Activated CD8-positive, alpha-beta memory T cell treated with anti-CD3 and anti-CD28 coated beads for 48 hours (primary cell): ENCODE results near the gene CD300LG.
"Not testable (repeated sequence)": the region's sequence is repeated elsewhere in the genome, so short reads cannot be mapped to it uniquely, and the experiment has no call there.

Source experiments
- DNase-seq, 3 experiments: peaks; one replicate each; pipeline ENCODE4 v3.0.0-alpha.2; 2020; ENCODE audit warnings: low read depth in 2 of 3, low spot score in 2 of 3

The CD300LG gene, protein sequence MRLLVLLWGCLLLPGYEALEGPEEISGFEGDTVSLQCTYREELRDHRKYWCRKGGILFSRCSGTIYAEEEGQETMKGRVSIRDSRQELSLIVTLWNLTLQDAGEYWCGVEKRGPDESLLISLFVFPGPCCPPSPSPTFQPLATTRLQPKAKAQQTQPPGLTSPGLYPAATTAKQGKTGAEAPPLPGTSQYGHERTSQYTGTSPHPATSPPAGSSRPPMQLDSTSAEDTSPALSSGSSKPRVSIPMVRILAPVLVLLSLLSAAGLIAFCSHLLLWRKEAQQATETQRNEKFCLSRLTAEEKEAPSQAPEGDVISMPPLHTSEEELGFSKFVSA

DNA sequence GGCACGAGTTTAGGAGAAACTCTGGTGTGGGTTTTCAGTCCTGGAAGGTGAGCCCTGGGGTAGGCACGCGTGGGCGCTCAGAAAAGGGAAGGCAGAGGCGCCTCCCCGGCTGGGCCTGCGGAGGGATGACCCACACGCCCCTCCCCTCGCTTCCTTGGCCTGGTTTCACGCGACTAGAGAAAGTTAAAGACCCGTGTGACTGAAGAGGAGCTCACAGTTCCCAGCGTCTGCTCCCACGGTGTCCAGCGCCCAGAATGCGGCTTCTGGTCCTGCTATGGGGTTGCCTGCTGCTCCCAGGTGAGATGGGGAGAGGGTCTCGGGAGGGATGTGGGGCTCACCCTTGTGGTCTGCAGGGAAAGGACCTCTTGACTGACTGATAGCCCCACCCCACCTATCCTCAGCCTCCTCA is at the start of gene CD300LG:
CD300LG (plus strand) TSS at position 214 of the 409 bp plus-strand sequence; CDS start at position 255, 41 bp downstream.
- no peak for DNase-seq

DNA sequence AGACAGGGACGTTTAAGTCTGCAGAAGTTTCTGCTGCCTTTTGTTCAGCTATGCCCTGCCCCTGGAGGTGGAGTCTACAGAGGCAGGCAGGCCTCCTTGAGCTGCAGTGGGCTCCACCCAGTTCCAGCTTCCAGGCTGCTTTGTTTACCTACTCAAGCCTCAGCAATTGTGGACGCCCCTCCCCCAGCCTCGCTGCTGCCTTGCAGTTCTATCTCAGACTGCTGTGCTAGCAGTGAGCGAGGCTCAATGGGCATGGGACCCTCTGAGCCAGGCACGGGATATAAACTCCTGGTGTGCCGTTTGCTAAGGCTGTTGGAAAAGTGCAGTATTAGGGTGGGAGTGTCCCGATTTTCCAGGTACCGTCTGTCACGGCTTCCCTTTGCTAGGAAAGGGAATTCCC is 49.0 kb upstream of the CD300LG start:
- not testable (repeated sequence) for DNase-seq

DNA sequence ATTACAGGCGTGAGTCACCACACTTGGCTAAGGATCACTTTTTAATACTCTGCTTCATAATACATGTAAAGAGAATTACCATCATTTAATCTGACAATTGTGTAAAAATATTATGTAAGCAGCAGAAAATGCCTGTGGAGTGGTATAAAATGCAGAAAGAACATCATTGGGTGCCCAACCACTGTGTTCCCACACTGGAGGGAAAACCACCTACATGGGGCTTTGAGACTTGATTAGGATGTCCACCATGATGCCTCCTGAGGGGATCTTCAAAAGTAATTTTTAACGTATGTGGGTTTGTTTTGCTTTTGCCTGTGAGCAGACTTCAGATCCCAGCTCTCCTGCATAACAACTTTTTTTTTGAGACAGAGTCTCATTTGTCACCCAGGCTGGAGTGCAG is 47.9 kb upstream of the CD300LG start:
- no peak for DNase-seq

DNA sequence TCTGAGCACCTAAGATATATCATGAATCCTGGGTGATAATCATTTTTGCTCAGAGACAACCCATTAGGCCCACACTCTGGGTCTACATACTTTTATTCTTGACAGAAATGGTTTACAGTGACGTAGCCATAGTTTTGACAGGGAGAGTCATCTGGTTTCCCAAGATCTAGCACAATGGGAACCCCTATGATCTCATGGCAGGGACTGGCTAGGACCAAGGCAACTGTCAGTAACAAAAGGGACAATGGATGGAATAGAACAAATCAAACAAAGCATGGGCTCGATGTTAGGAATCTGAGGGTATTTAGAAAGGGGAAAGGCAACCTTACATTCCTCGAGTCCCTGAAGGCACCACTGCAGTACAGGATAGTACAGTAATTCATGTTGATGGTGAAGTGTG is 46.2 kb upstream of the CD300LG start:
- DNase-seq: no peak

DNA sequence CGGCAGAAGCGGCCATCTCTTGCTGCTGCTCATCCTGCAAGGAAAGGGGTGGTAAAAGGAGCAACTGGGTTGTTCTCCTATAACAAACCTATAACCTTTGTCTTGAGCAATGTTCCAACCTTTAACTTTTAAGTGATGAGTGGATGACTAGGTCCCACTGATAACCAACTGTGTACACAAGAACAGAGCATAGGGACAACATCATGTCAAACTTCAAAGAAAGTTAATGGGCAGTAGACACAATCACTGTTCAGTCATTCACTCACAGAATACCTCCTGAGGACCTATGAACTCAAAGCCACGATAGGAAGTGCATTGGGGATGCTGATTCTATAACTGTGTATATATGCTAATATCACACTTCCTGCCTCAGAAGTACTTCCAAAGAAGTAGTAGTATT is 45.1 kb upstream of the CD300LG start:
- DNase-seq: no peak

DNA sequence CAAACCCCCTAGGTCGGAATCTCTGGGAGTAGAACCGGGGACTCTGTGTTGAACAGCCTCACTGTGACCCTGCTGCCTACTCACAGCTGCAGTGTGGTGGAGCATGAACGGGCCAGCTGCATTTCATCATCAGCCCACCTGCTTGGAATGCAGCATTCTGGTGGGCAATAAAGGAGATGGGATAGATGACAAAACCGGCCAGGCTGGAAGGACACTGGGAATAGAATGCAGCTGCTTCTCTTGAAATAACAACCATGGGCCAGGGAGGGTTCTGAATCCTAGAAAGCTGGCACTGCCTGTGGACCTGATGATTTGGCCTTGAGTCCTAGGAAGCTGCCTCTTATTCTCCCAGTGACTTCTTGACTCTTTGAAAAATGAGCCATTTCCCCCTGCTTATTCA is 43.2 kb upstream of the CD300LG start:
- no peak for DNase-seq

DNA sequence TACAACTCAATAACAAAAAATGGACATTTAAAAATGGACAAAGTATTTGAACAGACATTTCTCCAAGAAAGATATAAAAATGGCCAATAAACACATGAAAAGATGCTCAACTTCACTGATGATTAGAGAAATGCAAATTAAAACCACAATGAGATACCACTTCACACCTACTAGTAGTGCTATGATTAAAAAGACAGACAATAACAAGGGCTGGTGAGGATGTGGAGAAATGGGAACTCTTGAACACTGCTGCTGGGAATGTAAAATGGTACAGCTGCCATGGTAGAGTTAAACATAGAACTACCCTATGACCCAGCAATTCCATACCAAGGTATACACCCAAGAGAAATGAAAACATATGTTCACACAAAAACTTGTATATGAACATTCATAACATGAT is 41.9 kb upstream of the CD300LG start:
- no peak for DNase-seq

DNA sequence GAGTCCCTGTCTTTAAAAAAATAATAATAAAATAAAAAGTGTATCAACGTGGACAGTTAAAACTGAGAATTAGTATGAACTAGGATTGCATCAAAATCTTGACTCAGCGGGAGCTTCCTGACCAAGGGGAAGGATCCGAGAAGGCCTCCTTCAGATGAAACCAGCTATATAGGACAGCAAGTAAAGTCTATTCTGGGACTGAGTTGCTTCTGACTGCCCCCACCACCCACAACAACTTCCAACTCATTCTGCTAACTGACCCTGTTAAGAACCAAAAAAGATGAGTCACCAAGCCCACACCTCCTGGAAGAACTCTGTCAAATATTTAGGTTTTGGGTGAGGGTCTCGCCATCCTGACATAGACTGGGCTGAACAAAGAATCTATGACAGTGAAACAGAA is 38.9 kb upstream of the CD300LG start:
- DNase-seq: no peak

DNA sequence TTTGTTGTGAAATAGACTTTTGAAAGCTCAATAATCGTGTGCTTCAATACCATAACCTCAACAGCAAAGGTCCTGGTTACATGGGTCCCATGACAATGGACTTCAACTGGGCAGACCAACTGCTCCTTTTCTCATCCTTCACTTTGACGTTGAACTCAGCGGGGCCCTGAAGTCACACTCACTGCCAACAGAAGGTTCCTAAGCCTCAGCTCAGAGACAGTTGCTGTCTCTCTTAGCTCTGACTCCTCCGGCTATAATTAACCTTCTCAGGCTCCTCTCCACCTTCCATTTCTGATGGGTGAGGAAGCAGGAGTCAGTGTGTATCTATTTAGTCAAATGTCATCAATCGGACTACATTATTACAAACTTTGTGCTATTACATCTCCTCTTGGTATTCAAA is 37.9 kb upstream of the CD300LG start:
- no peak for DNase-seq

DNA sequence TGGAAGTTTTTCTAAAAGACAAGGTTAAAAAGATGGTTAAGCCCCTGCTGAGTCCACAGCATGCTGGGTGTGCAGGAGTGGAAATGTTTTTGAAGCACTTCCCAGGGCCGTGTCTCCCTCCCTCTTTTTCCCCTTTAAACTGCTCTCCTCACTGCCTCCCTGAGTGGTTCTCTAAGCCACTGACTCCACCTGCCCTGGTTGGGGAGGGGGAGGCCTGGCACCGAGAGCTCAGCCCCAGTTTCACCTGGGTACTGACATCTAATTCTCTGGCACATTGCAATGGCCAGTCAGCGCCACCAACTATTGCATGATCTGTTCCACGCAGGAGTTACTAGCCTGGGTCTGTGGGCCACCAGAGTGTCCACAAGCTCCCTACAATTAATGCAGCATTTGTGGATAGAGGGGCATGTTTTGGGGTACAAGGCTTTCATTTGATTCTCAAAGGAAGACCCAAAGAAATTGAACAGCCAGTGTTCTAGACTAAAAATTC is 36.7 kb upstream of the CD300LG start:
- no peak for DNase-seq

DNA sequence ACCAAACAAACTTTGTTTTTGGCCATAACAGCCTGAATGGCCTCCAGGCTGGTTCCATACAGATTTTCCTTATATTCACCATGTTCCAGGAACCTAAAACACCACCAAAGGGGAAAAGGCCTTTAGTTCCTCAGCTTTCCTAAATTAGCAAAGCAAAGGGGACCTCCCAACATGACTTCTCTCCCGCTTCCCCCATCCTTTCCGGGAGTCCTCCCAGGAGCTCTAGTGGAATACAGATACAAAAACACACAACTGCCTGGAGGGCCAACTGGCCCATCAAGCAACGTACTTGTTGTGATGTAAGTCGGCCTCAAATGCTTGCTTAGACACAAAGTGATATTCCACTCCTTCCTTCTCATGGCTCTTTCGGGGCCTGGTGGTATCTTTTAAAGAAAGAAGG is 36.2 kb upstream of the CD300LG start:
- DNase-seq: no peak

DNA sequence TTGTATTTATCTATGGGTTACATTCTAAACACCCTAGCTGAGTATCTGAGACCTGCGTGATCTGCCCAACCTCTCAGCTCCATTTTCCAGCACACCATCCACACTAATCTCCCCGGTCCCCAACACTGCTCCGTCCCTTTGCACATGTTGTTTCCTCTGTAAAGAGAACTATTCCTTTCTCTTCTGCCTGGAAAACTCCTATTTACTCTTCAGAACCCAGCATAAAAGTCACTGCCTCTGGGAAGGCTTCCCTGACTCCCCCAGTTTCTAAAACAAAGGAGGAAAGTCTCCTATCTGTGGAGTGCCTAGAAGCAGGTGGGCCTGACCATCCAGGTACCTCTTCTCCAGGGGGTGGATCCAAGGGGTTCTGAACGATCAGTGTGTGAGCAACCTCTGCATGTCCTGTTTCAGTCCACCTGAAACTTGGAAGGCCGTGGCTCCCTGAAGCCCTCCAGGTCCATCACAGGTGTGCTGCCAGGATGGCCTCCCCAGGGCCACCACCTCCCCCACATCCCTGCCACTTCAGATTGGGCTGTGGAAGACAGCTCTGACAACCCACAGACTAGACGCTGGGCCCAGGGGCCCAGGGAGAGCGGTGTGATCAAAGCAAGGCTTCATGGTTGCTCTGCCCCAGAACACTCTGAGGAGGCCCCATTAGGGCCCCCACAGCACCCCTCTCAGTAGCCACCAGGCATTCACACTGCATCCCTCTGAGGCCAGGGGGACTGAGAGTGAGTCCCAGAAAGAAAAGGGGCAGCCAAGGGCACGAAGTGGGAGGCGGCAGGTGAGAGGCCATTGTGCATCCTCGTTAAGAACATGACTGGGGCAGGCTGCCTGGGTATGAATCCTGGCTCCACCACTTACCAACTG is 34.3 kb upstream of the CD300LG start:
- no peak for DNase-seq

DNA sequence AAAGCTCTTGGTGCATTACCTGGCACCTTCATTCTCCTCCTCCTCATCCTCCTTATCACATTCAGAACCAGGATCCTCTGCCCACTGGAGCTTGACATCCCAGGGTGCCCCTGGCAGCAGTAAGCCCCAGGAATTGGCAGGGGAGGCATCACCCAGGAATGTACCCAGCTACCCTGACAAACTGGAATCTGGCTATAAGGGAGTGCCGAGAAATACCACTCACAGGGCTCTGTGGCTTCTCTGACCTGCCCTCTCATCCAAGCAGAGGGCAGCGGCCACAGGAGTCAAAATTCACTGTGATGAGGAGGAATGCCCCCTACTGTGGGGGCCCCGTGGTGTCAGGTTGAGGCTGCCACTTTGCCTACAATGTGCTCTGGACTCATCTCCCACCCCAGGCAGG is 33.6 kb upstream of the CD300LG start:
- DNase-seq: no peak

DNA sequence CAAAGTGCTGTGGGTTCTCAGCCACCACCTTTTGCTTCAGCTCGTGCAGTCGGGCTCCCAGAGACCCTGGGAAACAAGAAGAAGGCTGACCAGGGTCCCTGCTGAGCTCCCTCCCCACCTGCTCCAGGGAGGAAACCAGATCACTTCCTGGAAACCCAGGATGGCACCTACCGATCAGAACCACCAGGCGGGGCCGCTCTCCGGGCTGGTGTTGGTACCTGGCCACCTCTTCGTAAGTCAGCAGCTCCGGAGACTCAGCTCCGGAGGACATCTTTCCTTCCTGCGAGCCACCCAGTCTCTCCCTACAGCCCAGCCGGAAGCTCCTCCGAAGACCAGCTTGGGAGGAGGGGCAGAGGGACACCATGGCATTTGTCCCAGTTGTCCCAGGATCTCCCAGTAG is 33.0 kb upstream of the CD300LG start:
- DNase-seq: no peak

DNA sequence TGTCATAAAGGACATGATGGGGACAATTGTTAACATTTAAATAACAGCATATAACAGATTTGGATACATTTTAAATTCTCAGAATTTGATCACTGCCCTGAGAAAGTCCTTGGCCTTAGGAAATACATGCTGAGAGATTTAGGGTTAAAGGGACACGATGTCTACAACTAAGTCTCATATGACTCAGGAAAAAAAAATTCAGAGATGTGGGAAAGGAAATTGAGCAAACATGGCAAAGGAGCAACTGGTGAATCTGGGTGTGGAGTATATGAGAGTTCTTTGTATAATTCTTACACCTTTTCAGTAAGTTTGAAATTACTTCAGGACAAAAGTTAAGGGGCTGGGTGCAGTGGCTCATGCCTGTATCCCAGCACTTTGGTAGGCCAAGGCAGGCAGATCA is 32.3 kb upstream of the CD300LG start:
- DNase-seq: no peak

DNA sequence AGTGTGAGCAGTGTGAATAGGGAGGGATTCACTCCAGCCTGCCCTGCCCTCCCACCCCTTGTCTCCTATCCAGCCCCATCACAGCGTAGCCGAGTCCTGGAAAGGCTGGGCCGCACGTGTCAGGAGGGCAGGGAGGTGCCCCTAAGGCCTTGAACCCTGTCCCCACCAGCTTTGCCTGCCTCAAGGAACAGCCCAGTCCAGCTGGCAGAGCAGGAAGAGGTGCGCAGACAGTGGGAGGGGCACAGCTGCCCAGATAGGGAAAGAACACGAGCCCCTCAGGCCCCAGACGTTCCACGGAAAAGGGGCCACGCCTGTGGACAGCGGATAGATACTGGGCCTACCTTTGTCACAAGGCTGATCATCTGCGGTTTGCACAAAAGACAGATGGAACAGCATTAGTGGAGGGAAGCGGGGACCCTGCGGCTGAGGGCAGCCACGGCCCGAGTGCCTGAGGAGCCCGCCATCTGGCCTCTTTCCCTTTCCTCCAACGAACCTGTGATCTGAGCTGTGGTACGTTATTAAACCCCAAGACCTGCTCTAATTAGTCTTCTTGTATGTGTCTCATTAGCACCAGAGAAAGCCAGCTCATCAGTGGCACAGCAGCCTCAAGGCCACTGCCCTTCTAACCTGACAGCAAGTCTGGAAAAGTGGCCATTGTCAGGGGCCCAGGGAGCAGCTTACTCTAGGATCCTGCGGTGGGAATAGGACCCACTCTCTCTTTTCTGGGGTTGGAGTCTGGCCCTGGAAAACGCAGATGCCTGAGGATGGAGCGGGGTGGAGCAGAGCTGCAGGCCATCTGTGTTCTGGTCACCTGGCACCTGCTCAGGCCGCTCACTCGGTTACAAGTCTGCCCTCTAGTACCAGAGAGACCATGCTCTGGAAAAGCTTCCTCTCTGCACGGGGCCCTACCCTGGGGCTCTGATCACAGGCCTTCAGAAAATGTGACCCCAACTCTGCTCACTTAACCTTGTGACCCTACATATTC is 30.3 kb upstream of the CD300LG start:
- no peak for DNase-seq

DNA sequence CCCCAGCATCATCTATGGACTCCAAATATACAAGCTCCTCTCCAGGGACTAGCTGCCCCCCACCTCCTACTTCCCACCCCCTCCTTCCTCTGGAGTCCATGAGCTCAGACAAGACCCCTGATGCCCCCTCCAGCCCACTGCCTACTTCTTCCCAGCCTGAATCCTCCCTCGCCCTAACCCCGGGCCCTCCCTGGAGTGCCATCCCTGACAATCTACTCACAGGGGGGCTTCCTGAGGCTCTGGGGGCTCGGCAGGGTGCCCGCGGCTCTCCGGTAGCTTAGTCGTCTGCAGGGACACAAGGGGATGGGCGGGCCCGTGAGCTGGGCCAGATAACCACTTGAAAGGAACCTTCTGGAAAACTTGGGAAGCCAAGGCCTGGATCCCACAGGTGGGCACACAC is 29.1 kb upstream of the CD300LG start:
- DNase-seq: no peak

DNA sequence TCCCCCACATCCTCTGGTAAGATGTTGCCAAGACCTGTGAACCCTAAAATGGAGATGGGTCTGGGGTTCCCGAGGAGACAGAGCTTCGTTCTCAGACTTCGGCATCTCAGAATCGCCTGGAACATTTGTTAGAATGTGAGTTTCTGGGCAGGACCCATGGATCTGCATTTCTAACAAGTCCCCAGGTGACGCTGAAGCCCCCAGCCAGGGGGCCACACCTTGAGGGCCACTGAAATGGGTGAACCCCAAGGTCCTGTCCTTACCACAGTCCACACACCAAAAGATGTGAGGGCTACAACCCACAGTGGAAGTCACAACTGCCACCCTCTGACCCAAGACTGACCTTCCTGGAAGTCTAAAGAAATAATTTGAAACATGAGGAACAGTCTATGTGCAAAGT is 28.0 kb upstream of the CD300LG start:
- DNase-seq: no peak

DNA sequence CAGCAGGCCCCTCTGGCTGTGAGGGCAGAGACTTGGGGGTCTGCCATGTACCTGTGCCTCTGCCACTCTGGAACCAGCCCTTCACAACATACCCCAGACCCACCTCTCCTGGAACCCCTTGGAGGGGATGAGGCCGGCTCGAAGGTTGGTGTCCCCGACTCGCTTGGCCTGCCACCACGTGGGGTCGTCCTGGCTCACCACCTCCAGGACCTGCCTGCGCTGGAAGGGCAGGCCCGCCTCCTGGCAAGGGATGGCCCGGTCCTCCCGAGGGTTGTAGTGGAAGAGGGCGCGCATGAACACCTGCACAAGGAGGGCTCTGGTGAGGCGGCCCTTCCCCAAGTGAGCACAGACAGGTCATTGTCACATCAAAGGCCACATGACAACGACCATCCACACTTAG is 26.2 kb upstream of the CD300LG start:
- no peak for DNase-seq

DNA sequence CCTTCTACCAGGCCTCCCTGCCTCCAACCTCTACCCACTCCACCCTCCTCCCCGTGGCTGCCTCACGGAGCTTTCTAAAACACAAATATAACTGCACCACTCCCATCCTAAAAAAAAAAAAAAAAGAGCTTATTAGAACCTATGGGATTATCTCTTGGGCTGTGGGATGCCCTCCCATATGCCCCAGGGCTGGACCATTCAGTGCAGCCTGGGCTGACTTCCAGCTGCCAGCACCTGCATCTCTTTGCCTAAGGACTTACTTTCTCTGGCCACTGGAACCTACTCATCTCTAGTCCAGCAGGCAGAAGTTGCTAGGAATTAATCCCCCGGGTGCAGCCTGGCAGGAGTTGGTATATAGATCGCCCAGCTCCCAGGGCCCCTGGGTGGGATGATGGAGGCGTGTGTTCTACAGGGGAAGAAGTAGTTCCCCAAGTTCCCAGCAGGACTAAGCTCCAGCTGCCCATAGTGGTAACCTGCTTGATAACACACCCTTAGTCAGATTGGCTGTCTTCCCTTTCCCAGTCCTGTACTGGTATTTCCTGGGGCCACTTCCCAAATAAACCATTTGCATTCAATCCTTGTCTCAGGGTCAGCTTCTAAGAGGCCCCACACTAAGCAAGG is 24.3 kb upstream of the CD300LG start:
- DNase-seq: no peak
